Activated CD8-positive, alpha-beta memory T cell treated with anti-CD3 and anti-CD28 coated beads, Interleukin-2, amount 50 U/mL, for 24 hours (primary cell): ENCODE results near the gene EYA2.
"Not testable (repeated sequence)": the region's sequence is repeated elsewhere in the genome, so short reads cannot be mapped to it uniquely, and the experiment has no call there.

Source experiments
- DNase-seq: peaks from one replicate; pipeline ENCODE4 v3.0.0-alpha.2; 2020; ENCODE audit errors: extremely low read depth

The EYA2 gene

DNA sequence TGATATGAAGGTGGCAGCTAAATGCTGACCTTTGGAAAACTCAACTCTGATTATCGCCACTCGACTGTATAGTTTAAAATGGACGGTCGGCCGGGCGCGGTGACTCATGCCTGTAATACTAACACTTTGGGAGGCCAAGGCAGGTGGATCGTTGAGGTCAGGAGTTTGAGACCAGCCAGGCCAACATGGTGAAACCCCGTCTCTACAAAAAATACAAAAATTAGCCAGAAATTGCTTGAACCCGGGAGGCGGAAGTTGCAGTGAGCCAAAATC, 310.1 kb downstream of the EYA2 start:
- DNase-seq: not testable (repeated sequence)

- DNase-seq: no peak
These were observed 311.0 kb downstream of the EYA2 start for GRCh38 chr20:47205577-47206123.

DNA sequence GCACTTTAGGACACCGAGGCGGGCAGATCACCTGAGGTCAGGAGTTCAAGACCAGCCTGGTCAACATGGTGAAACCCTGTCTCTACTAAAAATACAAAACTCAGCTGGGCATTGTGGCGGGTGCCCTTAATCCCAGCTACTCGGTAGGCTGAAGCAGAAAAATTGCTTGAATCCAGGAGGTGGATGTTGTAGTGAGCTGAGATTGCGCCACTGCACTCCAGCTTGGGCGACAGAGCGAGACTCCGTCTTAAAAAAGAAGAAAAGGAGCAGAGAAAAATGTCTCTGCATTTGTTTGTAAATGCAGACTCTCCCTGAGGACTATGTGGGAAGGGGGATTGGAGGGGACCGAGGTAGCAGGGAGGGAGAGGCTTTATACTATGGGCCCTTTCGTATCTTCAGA, 311.9 kb downstream of the EYA2 start:
- not testable (repeated sequence) for DNase-seq

DNA sequence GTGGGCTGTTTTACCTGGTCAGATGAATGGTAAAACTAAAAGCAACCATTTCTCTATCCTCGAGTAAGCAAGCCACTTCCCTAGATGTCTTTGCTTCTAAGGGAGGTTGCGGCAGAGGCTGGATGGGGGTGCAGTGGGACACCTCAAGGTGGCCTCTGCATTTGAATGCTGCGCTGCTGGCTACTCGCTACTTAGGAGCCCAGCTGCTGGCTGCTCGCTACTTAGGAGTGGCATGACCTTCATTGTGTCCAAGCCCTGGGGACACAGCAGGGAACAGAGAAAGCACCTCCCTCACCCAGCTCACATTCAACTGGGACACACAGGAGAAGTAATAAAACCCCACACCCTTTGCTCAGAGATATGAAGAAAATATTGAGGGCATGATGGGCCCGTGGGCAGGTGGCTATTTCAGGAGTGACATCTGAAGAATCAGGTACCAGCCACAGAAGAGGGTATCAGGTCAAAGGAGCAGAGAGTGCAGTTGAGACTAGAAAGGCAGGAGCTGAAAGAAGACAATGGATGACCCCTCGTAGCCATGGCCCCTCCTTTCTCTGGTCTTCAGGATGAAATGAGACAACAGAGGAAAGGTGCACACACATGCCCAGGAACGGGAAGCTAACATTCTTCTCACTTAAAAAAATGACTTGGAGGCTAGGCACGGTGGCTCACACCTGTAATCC, 312.5 kb downstream of the EYA2 start:
- DNase-seq: no peak

DNA sequence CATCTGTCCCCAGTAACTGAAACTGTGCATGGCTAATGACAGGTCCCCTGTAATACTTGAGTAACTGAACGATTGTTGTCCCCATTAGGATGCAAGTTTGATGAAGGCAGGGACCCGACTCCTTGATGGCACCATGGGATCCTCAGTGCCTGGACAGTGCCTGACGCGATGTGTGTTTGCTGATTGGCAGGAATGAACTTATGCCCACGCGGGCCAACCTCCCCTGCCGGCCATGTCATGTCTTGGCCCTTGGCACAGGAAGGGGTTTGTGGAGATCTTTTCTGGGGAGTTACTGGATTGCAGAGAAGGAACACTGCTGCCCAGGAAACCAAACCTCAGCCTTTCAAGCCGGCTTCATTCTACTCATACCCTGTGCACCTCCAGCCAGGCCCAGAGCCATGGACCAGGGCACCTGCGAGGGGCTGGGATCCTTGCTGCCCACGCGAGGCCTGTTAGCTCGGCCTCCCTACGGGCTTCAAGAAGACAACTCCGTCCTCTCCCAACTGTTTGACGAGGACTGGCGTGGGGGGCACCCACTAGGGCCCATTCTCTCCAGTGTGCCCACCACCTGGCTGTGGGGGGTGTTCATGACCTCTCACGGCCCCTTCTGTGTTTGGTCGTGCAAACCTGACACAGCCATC, 314.0 kb downstream of the EYA2 start:
- DNase-seq: no peak

DNA sequence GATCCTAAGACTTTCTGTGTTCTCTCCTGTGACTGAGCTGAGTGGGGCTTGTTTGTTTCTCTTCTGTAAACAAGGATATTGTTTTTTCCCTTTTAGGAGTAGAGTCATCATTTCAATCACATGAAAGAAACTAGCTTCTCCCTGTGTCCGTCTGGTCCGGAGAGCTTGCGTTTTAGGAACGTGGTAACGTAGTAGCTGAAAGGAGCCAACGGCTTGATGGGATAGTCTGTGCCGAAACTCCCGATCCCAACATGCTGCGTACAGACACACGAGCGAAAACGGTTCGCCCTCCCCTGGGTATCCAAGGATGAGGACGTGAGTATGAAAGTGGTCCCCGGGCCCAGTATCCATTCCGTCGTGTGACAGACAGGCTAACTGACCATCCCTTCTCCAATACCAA, 315.3 kb downstream of the EYA2 start:
- DNase-seq: no peak

- no peak for DNase-seq
These were observed 315.8 kb downstream of the EYA2 start for GRCh38 chr20:47210470-47210869.

DNA sequence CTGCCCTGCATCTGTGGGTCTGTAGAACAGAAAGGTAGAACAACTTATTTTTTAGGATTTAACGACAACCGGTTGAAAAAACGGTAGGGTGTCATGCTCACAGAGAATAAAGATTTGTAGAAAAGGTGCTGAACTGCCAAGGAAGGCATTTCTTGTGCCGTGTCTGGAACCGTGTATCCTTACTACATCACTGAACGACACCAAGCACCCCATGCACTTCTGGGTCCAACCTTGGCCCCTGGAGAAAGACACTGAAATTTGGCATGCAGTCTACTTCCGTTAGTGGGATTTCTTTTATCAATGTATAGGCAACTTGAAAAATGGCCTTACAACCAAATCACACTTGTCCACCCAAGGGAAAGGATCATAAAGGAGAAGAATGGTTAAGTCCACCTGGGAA, 316.4 kb downstream of the EYA2 start:
- no peak for DNase-seq

DNA sequence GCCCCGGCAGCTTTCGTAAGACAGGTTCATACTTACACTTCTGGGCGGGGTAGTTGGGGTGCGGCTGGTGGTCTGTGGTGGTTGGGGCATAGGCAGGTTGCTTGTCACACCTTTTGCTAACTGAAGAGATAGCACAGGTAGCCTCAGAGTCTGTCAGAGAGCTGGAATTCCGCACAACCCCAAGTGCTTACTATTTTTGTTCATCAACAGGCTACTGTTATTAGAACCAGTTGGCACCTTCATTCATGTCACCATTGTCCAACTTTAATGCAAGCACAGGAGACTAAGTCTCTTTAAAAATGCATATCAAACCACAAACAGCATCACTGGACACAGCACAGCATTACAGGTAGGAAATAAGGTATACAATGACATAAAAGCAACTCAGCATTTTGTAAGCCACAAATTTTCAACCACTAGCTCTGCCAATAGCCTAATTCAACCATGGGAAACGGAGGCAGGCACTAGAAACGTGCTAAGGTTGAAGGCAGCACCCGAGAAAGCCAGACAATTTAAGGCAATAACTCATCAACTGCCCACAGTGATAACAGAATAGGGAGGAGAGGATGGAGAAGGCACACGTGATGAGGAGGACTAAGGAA, 318.1 kb downstream of the EYA2 start:
- DNase-seq: no peak

- DNase-seq: no peak
These were observed 319.3 kb downstream of the EYA2 start for GRCh38 chr20:47213966-47214365.

- no peak for DNase-seq
These were observed 321.2 kb downstream of the EYA2 start for GRCh38 chr20:47215653-47216397.

GRCh38 chr20:47216819-47217410, 322.3 kb downstream of the EYA2 start:
- no peak for DNase-seq

GRCh38 chr20:47217482-47218446, 323.1 kb downstream of the EYA2 start:
- no peak for DNase-seq

- DNase-seq: peak; percentile 4
These were observed 325.5 kb downstream of the EYA2 start for GRCh38 chr20:47220161-47220582.

- DNase-seq: no peak
These were observed 326.5 kb downstream of the EYA2 start for GRCh38 chr20:47221036-47221625.

- DNase-seq: no peak
These were observed 328.0 kb downstream of the EYA2 start for GRCh38 chr20:47222468-47223119.

DNA sequence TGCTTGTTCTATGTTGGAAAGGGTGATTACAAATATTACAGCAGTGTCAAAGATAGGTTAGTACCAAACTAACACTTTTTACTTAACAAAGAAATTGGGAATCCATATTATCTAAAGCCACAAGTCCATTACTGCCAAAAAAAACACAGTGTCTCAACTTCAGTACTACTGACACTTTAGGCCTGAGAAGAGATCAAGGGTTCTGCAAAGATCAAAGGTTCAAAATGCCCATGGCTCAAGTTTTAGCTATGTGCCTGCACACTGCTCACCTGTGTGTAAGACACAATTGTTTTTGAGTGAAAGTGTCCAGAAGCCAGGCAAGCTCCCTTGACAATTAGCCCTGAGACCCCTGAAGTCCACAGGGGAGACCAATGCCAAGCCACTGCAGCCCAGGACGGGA, 329.3 kb downstream of the EYA2 start:
- DNase-seq: no peak

DNA sequence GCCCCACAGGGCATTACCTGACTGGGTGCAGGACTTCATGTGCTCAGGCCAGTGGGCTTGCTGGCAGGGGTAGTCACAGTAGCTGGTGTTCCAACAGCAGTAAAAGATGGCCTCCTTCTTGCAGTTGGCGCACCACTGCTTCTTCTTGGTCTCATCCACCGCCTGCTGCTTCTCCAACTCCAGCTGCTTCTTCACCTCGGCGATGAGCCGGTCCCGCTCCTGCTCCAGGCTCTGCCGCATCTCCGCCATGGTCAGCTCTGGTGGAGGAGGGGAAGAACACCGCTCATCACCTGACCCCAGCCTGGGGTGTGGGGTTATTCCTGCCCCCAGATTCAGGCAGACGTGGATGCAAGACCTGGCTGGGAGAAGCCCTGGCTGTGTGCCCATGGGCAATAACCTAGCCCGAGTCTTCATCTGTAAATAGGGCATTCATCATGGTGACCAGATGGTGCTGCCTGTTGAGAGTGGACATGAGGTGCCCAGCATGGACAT, 329.7 kb downstream of the EYA2 start:
- DNase-seq: no peak

DNA sequence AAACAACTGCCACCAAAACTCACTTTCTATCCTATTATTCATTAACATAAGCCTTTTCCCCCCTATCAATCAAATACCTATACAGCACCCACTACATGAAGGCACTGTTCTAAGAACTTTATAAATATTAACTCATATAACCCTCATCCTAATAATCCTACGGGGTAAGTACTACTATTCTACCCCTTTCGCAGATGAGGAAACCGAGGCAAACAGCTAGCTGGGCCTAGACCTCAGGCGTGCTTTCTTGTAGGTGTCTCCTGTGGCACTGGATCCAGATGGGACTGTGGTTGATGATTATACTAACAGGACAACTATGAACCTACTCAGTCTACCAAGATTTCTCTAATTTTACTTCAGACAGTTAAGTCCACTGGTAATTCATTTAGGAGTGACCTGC, 330.2 kb downstream of the EYA2 start:
- no peak for DNase-seq

- no peak for DNase-seq
These were observed 330.8 kb downstream of the EYA2 start for GRCh38 chr20:47225458-47225857.
